ENCODE data around the gene ZNF425. TPM values are rescaled to one million over a fixed set of nuclear protein-coding genes. Genes with fewer than 3 reads are reported as not detected.

ZNF425 gene
- total and polyA plus RNA-seq, 9 of the 15 experiments (the other 6 are each of a cell fraction or from before 2014, with no cell fraction given) = 0.03 to 0.89 (median 0.54) TPM

DNA sequence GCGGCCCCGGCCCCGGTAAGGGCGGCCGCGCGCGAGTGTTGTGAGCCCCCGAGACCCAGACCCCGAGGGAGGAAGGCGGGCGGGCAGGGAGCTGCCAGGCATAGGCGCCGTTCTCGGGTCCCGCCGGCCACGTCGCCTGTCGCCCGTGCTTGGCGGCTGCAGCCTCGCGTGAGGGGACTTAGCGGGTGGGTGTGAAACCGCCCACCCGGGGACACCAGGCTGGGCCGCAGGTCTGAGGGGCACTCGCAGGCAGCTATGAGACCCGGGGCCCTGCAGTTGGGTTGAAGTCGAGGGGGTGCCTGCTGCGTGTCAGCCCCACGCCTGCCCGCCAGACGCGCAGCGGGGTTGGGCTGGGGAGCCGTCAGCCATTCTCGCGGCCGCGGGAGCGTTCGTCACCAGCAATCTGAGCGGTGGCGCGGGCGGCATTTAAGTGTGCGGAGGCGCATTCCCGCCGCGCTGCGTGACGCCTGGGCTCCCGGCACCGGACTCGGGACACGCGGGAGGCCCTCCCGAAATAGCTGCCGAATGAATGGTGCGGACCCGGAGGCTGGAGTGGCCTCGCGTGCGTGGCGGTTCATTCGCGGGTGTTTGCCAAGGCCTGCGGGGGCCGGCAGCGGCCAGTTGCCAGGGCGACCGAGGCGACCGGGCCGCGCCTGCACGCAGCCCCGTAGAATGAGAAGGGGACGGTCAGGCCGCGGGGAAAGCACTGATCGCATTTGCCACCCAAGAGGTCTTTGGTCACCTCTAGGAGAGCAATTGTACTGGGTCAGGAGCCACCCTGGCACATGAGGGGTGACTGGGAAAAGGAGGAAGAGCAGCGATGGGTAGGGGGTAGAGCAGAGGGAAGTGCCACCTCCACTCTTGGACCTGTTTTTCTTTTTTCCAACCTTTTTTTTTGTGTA is 21.9 kb upstream of the ZNF425 start (continued):
- TF ChIP-seq USF2 (CRISPR knock-in tag; IDR thresholded peaks at IDR 0.05) (no peak), RHOXF2B (CRISPR knock-in tag; conservative IDR thresholded peaks at IDR 0.05) (0 out of 2 replicates have a peak, but pooled peaks have one; percentile 28), ZNF165 (CRISPR knock-in tag; IDR thresholded peaks at IDR 0.05; ENCODE audit: borderline replicate concordance) (0 out of 2 replicates have a peak, but pooled peaks have one; percentile 81), NRF1 (conservative IDR thresholded peaks at IDR 0.05 in 1 of 2, IDR thresholded peaks at IDR 0.05 in 1 of 2) (peak; percentile 73 to 76), RB1 (IDR thresholded peaks at IDR 0.05; ENCODE audit: low read depth) (peak; percentile 85), SMC3 (conservative IDR thresholded peaks at IDR 0.05; ENCODE audit: insufficient read depth, low read depth, low read length) (no peak), DACH1 (IDR thresholded peaks at IDR 0.05; ENCODE audit: partially characterized antibody) (no peak), BHLHE40 (IDR thresholded peaks at IDR 0.05; ENCODE audit: low read length) (peak; percentile 37; the same call in 1 of the 2 replicates)
- TF ChIP-seq, protein P1, sequence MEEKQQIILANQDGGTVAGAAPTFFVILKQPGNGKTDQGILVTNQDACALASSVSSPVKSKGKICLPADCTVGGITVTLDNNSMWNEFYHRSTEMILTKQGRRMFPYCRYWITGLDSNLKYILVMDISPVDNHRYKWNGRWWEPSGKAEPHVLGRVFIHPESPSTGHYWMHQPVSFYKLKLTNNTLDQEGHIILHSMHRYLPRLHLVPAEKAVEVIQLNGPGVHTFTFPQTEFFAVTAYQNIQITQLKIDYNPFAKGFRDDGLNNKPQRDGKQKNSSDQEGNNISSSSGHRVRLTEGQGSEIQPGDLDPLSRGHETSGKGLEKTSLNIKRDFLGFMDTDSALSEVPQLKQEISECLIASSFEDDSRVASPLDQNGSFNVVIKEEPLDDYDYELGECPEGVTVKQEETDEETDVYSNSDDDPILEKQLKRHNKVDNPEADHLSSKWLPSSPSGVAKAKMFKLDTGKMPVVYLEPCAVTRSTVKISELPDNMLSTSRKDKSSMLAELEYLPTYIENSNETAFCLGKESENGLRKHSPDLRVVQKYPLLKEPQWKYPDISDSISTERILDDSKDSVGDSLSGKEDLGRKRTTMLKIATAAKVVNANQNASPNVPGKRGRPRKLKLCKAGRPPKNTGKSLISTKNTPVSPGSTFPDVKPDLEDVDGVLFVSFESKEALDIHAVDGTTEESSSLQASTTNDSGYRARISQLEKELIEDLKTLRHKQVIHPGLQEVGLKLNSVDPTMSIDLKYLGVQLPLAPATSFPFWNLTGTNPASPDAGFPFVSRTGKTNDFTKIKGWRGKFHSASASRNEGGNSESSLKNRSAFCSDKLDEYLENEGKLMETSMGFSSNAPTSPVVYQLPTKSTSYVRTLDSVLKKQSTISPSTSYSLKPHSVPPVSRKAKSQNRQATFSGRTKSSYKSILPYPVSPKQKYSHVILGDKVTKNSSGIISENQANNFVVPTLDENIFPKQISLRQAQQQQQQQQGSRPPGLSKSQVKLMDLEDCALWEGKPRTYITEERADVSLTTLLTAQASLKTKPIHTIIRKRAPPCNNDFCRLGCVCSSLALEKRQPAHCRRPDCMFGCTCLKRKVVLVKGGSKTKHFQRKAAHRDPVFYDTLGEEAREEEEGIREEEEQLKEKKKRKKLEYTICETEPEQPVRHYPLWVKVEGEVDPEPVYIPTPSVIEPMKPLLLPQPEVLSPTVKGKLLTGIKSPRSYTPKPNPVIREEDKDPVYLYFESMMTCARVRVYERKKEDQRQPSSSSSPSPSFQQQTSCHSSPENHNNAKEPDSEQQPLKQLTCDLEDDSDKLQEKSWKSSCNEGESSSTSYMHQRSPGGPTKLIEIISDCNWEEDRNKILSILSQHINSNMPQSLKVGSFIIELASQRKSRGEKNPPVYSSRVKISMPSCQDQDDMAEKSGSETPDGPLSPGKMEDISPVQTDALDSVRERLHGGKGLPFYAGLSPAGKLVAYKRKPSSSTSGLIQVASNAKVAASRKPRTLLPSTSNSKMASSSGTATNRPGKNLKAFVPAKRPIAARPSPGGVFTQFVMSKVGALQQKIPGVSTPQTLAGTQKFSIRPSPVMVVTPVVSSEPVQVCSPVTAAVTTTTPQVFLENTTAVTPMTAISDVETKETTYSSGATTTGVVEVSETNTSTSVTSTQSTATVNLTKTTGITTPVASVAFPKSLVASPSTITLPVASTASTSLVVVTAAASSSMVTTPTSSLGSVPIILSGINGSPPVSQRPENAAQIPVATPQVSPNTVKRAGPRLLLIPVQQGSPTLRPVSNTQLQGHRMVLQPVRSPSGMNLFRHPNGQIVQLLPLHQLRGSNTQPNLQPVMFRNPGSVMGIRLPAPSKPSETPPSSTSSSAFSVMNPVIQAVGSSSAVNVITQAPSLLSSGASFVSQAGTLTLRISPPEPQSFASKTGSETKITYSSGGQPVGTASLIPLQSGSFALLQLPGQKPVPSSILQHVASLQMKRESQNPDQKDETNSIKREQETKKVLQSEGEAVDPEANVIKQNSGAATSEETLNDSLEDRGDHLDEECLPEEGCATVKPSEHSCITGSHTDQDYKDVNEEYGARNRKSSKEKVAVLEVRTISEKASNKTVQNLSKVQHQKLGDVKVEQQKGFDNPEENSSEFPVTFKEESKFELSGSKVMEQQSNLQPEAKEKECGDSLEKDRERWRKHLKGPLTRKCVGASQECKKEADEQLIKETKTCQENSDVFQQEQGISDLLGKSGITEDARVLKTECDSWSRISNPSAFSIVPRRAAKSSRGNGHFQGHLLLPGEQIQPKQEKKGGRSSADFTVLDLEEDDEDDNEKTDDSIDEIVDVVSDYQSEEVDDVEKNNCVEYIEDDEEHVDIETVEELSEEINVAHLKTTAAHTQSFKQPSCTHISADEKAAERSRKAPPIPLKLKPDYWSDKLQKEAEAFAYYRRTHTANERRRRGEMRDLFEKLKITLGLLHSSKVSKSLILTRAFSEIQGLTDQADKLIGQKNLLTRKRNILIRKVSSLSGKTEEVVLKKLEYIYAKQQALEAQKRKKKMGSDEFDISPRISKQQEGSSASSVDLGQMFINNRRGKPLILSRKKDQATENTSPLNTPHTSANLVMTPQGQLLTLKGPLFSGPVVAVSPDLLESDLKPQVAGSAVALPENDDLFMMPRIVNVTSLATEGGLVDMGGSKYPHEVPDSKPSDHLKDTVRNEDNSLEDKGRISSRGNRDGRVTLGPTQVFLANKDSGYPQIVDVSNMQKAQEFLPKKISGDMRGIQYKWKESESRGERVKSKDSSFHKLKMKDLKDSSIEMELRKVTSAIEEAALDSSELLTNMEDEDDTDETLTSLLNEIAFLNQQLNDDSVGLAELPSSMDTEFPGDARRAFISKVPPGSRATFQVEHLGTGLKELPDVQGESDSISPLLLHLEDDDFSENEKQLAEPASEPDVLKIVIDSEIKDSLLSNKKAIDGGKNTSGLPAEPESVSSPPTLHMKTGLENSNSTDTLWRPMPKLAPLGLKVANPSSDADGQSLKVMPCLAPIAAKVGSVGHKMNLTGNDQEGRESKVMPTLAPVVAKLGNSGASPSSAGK (IDR thresholded peaks at IDR 0.05) = peak; percentile 48; the same call in 1 of the 2 replicates
- TF ChIP-seq, protein P2, sequence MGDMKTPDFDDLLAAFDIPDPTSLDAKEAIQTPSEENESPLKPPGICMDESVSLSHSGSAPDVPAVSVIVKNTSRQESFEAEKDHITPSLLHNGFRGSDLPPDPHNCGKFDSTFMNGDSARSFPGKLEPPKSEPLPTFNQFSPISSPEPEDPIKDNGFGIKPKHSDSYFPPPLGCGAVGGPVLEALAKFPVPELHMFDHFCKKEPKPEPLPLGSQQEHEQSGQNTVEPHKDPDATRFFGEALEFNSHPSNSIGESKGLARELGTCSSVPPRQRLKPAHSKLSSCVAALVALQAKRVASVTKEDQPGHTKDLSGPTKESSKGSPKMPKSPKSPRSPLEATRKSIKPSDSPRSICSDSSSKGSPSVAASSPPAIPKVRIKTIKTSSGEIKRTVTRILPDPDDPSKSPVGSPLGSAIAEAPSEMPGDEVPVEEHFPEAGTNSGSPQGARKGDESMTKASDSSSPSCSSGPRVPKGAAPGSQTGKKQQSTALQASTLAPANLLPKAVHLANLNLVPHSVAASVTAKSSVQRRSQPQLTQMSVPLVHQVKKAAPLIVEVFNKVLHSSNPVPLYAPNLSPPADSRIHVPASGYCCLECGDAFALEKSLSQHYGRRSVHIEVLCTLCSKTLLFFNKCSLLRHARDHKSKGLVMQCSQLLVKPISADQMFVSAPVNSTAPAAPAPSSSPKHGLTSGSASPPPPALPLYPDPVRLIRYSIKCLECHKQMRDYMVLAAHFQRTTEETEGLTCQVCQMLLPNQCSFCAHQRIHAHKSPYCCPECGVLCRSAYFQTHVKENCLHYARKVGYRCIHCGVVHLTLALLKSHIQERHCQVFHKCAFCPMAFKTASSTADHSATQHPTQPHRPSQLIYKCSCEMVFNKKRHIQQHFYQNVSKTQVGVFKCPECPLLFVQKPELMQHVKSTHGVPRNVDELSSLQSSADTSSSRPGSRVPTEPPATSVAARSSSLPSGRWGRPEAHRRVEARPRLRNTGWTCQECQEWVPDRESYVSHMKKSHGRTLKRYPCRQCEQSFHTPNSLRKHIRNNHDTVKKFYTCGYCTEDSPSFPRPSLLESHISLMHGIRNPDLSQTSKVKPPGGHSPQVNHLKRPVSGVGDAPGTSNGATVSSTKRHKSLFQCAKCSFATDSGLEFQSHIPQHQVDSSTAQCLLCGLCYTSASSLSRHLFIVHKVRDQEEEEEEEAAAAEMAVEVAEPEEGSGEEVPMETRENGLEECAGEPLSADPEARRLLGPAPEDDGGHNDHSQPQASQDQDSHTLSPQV (IDR thresholded peaks at IDR 0.05) = no peak

Data from K562 (cell line).